Measurements from ENCODE around the gene AQP11. TPM values are rescaled to one million over a fixed set of nuclear protein-coding genes. Genes with fewer than 3 reads are reported as not detected.

AQP11 gene
- total RNA-seq, 2 donors from 2014 or later = 1.6 TPM

GRCh38 chr11:77647654-77648305 lies 58.0 kb downstream of the AQP11 start:
- no peaks in the 10 kb centered on the region for H3K9me3 ChIP-seq
- WGBS, 2 donors = 52 to 54% methylated on average over 3 of the region's 3 CpGs
- TF ChIP-seq POLR2A (IDR thresholded peaks at IDR 0.05) (no peak), CTCF (IDR thresholded peaks at IDR 0.05) (no peak)
- no peak overlapping the region for H3K27ac ChIP-seq
- H3K36me3 ChIP-seq (replicated peaks in 1 of 2; ENCODE audit: insufficient read depth in 1 of 2, low read depth in 2 of 2) = no peaks in the 10 kb centered on the region
- DNase-seq = no peak
- ATAC-seq = no peak
- H3K27me3 ChIP-seq = no peaks in the 10 kb centered on the region
- H3K4me3 ChIP-seq = no peak overlapping the region
- intact Hi-C loops (cut with DNase I) = no loop called here
- peaks cover 11% of the 10 kb centered on the region for H3K4me1 ChIP-seq

GRCh38 chr11:77650123-77650522 lies 60.4 kb downstream of the AQP11 start:
- no peak overlapping the region for H3K4me3 ChIP-seq
- intact Hi-C loops (cut with DNase I) = no loop called here

GRCh38 chr11:77654770-77655434 lies 65.1 kb downstream of the AQP11 start:
- Histone ChIP-seq H3K4me3 (no peak overlapping the region), H3K4me1 (no peaks in the 10 kb centered on the region), H3K9me3 (no peaks in the 10 kb centered on the region), H3K27me3 (no peaks in the 10 kb centered on the region), H3K36me3 (replicated peaks in 1 of 2; ENCODE audit: insufficient read depth in 1 of 2, low read depth in 2 of 2) (no peaks in the 10 kb centered on the region), H3K27ac (no peak overlapping the region)
- intact Hi-C loops (cut with DNase I) = no loop called here
- ATAC-seq = no peak
- 83 to 95% methylated on average over 4 of the region's 4 CpGs for WGBS, 2 donors
- TF ChIP-seq CTCF (IDR thresholded peaks at IDR 0.05) = no peak
- no peak for TF ChIP-seq POLR2A (IDR thresholded peaks at IDR 0.05)
- DNase-seq = no peak

More at GRCh38 chr11:77650123-77650522, 60.4 kb downstream of the AQP11 start:
- Histone ChIP-seq H3K4me1 (no peaks in the 10 kb centered on the region), H3K27ac (no peak overlapping the region), H3K9me3 (no peaks in the 10 kb centered on the region), H3K27me3 (no peaks in the 10 kb centered on the region), H3K36me3 (replicated peaks in 1 of 2; ENCODE audit: insufficient read depth in 1 of 2, low read depth in 2 of 2) (no peaks in the 10 kb centered on the region)
- DNase-seq (no peak), ATAC-seq (no peak)
- TF ChIP-seq CTCF (IDR thresholded peaks at IDR 0.05) = no peak
- no peak for TF ChIP-seq POLR2A (IDR thresholded peaks at IDR 0.05)
- 54 to 68% methylated on average over 3 of the region's 3 CpGs for WGBS, 2 donors

- no peaks in the 10 kb centered on the region for H3K9me3 ChIP-seq
- ATAC-seq (no peak), DNase-seq (no peak)
- H3K27me3 ChIP-seq = no peaks in the 10 kb centered on the region
- H3K4me1 ChIP-seq = no peaks in the 10 kb centered on the region
- H3K4me3 ChIP-seq = no peak overlapping the region
- TF ChIP-seq POLR2A (IDR thresholded peaks at IDR 0.05) = no peak
- TF ChIP-seq CTCF (IDR thresholded peaks at IDR 0.05) = no peak
- intact Hi-C loops (cut with DNase I) = no loop called here
- no peak overlapping the region for H3K27ac ChIP-seq
- 82 to 84% methylated on average over 7 of the region's 7 CpGs for WGBS, 2 donors
- H3K36me3 ChIP-seq (replicated peaks in 1 of 2; ENCODE audit: insufficient read depth in 1 of 2, low read depth in 2 of 2) = no peaks in the 10 kb centered on the region
Observed at GRCh38 chr11:77656362-77656761, 66.6 kb downstream of the AQP11 start.
